B cell (primary cell): ENCODE results near the gene KIF13A. TPM values are rescaled to one million over a fixed set of nuclear protein-coding genes. Genes with fewer than 3 reads are reported as not detected.

Source experiments
- ATAC-seq: fragments of 200-7000 bp; cut with Tn5 transposase; one replicate; pipeline ENCODE4 v1.10.0; 2021; ENCODE audit warnings: low read depth, mild to moderate bottlenecking, moderate number of reproducible peaks, moderate library complexity
- CTCF ChIA-PET: fragments of 350-600 bp; sonication (Branson Sonifier 250); formaldehyde crosslinking; loops from one replicate; lab custom pipeline; 2021; ENCODE audit warnings: antibody characterized with exemption, inconsistent platforms; lab: Charles Lee
- POLR2A ChIA-PET: fragments of 350-600 bp; sonication (Branson Sonifier 250); formaldehyde crosslinking; loops from one replicate; lab custom pipeline; 2021; ENCODE audit warnings: antibody characterized with exemption; lab: Charles Lee
- DNase-seq: peaks from one replicate; pipeline ENCODE4 v3.0.0; 2013
- H2AFZ ChIP-seq: 2 replicates; pipeline ENCODE4 v1.6.1; 2012; ENCODE audit warnings: mild to moderate bottlenecking, low read depth, low read length; ENCODE audit not compliant: insufficient read depth, poor library complexity, severe bottlenecking
- H3K27ac ChIP-seq, 2 donors: 1 replicate in 1 of 2; 2 replicates in 1 of 2; pipeline ENCODE4 v1.5.1; 2012 to 2013; ENCODE audit warnings: low read length in 2 of 2, mild to moderate bottlenecking in 2 of 2, moderate library complexity in 1 of 2
- H3K27me3 ChIP-seq, 4 experiments: fragments of 200-600 bp in 1 of 4; sonication (generic) in 1 of 4; replicated peaks in 1 of 4; 1 replicate in 2 of 4; 2 replicates in 2 of 4; pipeline versions ENCODE4 v1.6.1 to v1.7.0; 2013 to 2016; ENCODE audit warnings: low read length in 3 of 4, mild to moderate bottlenecking in 2 of 4, mixed read lengths in 1 of 4, moderate library complexity in 1 of 4; ENCODE audit not compliant: insufficient read depth in 4 of 4, control insufficient read depth in 3 of 4; ENCODE audit errors: control extremely low read depth in 1 of 4
- H3K36me3 ChIP-seq, 2 experiments: replicated peaks in 1 of 2; 1 replicate in 1 of 2; 2 replicates in 1 of 2; pipeline versions ENCODE4 v1.6.1 to v1.7.1; 2013; ENCODE audit warnings: low read length in 1 of 2; ENCODE audit not compliant: insufficient read depth in 2 of 2, control insufficient read depth in 1 of 2; ENCODE audit errors: control extremely low read depth in 1 of 2, extremely low read depth in 1 of 2
- H3K4me1 ChIP-seq, 2 donors: fragments of 200-600 bp in 1 of 2; sonication (generic) in 1 of 2; 1 replicate in 1 of 2; 2 replicates in 1 of 2; pipeline versions ENCODE4 v1.5.1 to v1.6.1; 2013 to 2017; ENCODE audit warnings: low read length in 2 of 2; ENCODE audit not compliant: control insufficient read depth in 2 of 2, insufficient read depth in 2 of 2
- H3K4me2 ChIP-seq: replicated peaks from 2 replicates; pipeline ENCODE3; 2012; ENCODE audit warnings: mild to moderate bottlenecking, low read depth, low read length; ENCODE audit not compliant: poor library complexity, severe bottlenecking
- H3K4me3 ChIP-seq, 5 experiments: fragments of 200-600 bp in 1 of 5; sonication (generic) in 1 of 5; 1 replicate in 3 of 5; 2 replicates in 2 of 5; pipeline versions ENCODE4 v1.5.1 to v1.7.0; 2011 to 2016; ENCODE audit warnings: low read length in 4 of 5, mild to moderate bottlenecking in 4 of 5, low read depth in 2 of 5, control low read depth in 1 of 5, moderate library complexity in 1 of 5; ENCODE audit not compliant: insufficient read depth in 1 of 5; ENCODE audit errors: control extremely low read depth in 1 of 5, extremely low read depth in 1 of 5
- H3K79me2 ChIP-seq: fragments of 200-600 bp; sonication (generic); one replicate; pipeline ENCODE4 v1.6.0; 2016; ENCODE audit warnings: low read length; ENCODE audit not compliant: control insufficient read depth, insufficient read depth
- H3K9ac ChIP-seq: fragments of 200-600 bp; sonication (generic); 2 replicates; pipeline ENCODE4 v1.6.1; 2017; ENCODE audit warnings: mild to moderate bottlenecking, low read length, moderate library complexity
- H3K9me3 ChIP-seq, 3 donors: one replicate each; pipeline versions ENCODE4 v1.6.1 to v1.7.1; 2013; ENCODE audit warnings: low read length in 2 of 3; ENCODE audit not compliant: control insufficient read depth in 2 of 3, insufficient read depth in 1 of 3; ENCODE audit errors: control extremely low read depth in 1 of 3
- H4K20me1 ChIP-seq: 2 replicates; pipeline ENCODE4 v1.6.0; 2012; ENCODE audit warnings: mild to moderate bottlenecking, low read length; ENCODE audit not compliant: insufficient read depth, control insufficient read depth, poor library complexity, severe bottlenecking
- H3K27ac Mint-ChIP-seq: one replicate; pipeline ENCODE4 v1.8.0; 2021; ENCODE audit warnings: mixed read lengths
- H3K27me3 Mint-ChIP-seq: one replicate; pipeline ENCODE4 v1.8.0; 2021; ENCODE audit warnings: mixed read lengths
- H3K4me1 Mint-ChIP-seq: one replicate; pipeline ENCODE4 v1.8.0; 2021; ENCODE audit warnings: mixed read lengths
- H3K4me3 Mint-ChIP-seq: one replicate; pipeline ENCODE4 v1.8.0; 2021; ENCODE audit warnings: mixed read lengths
- H3K9me3 Mint-ChIP-seq: one replicate; pipeline ENCODE4 v1.8.0; 2022; ENCODE audit warnings: mixed read lengths; ENCODE audit not compliant: insufficient read depth
- EZH2 ChIP-seq: IDR thresholded peaks from 2 replicates; pipeline ENCODE4 v1.6.1; 2012; ENCODE audit warnings: borderline replicate concordance, low read depth, mild to moderate bottlenecking, moderate library complexity, low read length; ENCODE audit not compliant: insufficient read depth, poor library complexity, severe bottlenecking
- WGBS: methylation state at CpG from one replicate; pipeline ENCODE4 v1.1.5; 2013; ENCODE audit warnings: missing lambda C conversion rate; ENCODE audit not compliant: insufficient coverage; 5-methylcytosine and 5-hydroxymethylcytosine counted together
- intact Hi-C: fragments of 100-400 bp; cut with micrococcal nuclease; formaldehyde crosslinking; loops from one replicate; pipeline ENCODE4 v1.10.0; 2022
- polyA plus RNA-seq: library from polyadenylated mRNA; depleted of rRNA; stranded (reverse); fragments of >200 nt; gene quantifications from 2 replicates; pipeline ENCODE4 v1.2.3, GENCODE V29; 2012
- total RNA-seq, 2 donors: library from RNA; stranded (reverse); fragments of 120-200 nt in 1 of 2; gene quantifications; 1 replicate in 1 of 2; 2 replicates in 1 of 2; pipeline versions ENCODE4 v1.2.3 to v1.2.4, GENCODE V29; 2013 to 2022
- TF ChIP-seq, protein P1 (sequence below): fragments of 200-600 bp; IDR thresholded peaks from one replicate; pipeline ENCODE4 v1.8.0; 2022; ENCODE audit warnings: antibody characterized with exemption, mild to moderate bottlenecking

KIF13A gene
- total and polyA plus RNA-seq, 2 donors (not counting 1 experiment from before 2014, with no cell fraction given) = 2.1 to 23.4 TPM

GRCh38 chr6:18016698-18017097 lies 29.3 kb upstream of the KIF13A start:
- Histone ChIP-seq H3K4me3 (no peak overlapping the region), H3K79me2 (no peaks in the 10 kb centered on the region), H3K9me3 (peaks cover 0 to 13% (median 0%) of the 10 kb centered on the region in 3 donors), H3K4me2 (no peak overlapping the region), H4K20me1 (no peaks in the 10 kb centered on the region), H3K9ac (no peak overlapping the region), H3K36me3 (no peaks in the 10 kb centered on the region), H2AFZ (no peak overlapping the region), H3K27ac (no peak overlapping the region), H3K4me1 (no peaks in the 10 kb centered on the region), H3K27me3 (peaks cover 0 to 3% (median 1%) of the 10 kb centered on the region in 4 experiments)
- no peak overlapping the region for H3K27ac Mint-ChIP-seq
- no peaks in the 10 kb centered on the region for H3K4me1 Mint-ChIP-seq
- intact Hi-C loops = no loop called here
- H3K9me3 Mint-ChIP-seq = no peaks in the 10 kb centered on the region
- CTCF ChIA-PET = no interaction called here
- POLR2A ChIA-PET = no interaction called here
- DNase-seq = no peak
- no peaks in the 10 kb centered on the region for H3K27me3 Mint-ChIP-seq
- TF ChIP-seq EZH2 = no peak
- TF ChIP-seq, protein P1, sequence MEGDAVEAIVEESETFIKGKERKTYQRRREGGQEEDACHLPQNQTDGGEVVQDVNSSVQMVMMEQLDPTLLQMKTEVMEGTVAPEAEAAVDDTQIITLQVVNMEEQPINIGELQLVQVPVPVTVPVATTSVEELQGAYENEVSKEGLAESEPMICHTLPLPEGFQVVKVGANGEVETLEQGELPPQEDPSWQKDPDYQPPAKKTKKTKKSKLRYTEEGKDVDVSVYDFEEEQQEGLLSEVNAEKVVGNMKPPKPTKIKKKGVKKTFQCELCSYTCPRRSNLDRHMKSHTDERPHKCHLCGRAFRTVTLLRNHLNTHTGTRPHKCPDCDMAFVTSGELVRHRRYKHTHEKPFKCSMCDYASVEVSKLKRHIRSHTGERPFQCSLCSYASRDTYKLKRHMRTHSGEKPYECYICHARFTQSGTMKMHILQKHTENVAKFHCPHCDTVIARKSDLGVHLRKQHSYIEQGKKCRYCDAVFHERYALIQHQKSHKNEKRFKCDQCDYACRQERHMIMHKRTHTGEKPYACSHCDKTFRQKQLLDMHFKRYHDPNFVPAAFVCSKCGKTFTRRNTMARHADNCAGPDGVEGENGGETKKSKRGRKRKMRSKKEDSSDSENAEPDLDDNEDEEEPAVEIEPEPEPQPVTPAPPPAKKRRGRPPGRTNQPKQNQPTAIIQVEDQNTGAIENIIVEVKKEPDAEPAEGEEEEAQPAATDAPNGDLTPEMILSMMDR = no peak
- 100% methylated on average over 1 of the region's 5 CpGs for whole genome bisulfite sequencing
- no peak overlapping the region for H3K4me3 Mint-ChIP-seq
- no peak for ATAC-seq

DNA sequence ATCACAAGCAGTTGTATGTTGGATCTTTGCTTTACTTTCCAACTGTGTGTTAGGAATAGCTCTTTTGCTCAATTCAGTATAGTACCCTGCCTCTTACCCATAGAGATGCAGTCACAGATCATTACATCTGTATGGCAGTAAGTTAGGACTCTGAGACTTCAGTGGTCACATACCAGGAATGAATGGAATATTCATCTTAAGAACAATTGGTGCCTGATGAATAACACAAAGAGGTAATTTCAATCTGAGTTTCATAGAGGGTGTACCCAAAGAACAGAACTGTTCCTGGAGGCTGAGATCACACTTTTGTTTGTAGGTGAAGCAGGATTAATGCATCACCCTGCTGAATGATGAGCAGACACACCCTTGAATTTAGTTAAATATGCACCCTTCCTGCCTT lies 28.7 kb upstream of the KIF13A start:
- intact Hi-C loops = no loop called here
- H3K9me3 Mint-ChIP-seq = no peaks in the 10 kb centered on the region
- no peak overlapping the region for H3K4me2 ChIP-seq
- no peak overlapping the region for H3K9ac ChIP-seq
- no peak overlapping the region for H3K4me3 ChIP-seq
- H4K20me1 ChIP-seq = no peaks in the 10 kb centered on the region
- ChIA-PET CTCF (no interaction called here), POLR2A (no interaction called here)
- H3K27me3 ChIP-seq = peaks cover 0 to 3% (median 1%) of the 10 kb centered on the region in 4 experiments
- peaks cover 0 to 17% (median 0%) of the 10 kb centered on the region in 3 donors for H3K9me3 ChIP-seq
- no peaks in the 10 kb centered on the region for H3K36me3 ChIP-seq
- H3K4me1 Mint-ChIP-seq = no peaks in the 10 kb centered on the region
- no peak overlapping the region for H3K4me3 Mint-ChIP-seq
- H3K27me3 Mint-ChIP-seq = no peaks in the 10 kb centered on the region
- no peaks in the 10 kb centered on the region for H3K4me1 ChIP-seq
- no peaks in the 10 kb centered on the region for H3K79me2 ChIP-seq
- H3K27ac ChIP-seq = no peak overlapping the region
- H3K27ac Mint-ChIP-seq = no peak overlapping the region
- H2AFZ ChIP-seq = no peak overlapping the region
- no peak for ATAC-seq
- TF ChIP-seq, protein P1 = no peak
- no peak for TF ChIP-seq EZH2
- DNase-seq = no peak
